ENCODE results near the gene STXBP2. TPM values are rescaled to one million over a fixed set of nuclear protein-coding genes. Genes with fewer than 3 reads are reported as not detected.

STXBP2 gene
- total RNA-seq, 2 donors from 2014 or later = 119 to 126 TPM

GRCh38 chr19:7655581-7655980 is 18.7 kb downstream of the STXBP2 start:
- Histone ChIP-seq H3K27me3 (ENCODE audit: control insufficient read depth, insufficient read depth, low read length, poor library complexity, severe bottlenecking) (peaks cover 9% of the 10 kb centered on the region), H3K4me3 (ENCODE audit: low read length) (no peak overlapping the region), H3K9ac (ENCODE audit: extremely low read depth, low read length, poor library complexity, severe bottlenecking) (no peak overlapping the region), H3K4me1 (ENCODE audit: control insufficient read depth, insufficient read depth, low read length) (no peaks in the 10 kb centered on the region), H3K27ac (ENCODE audit: low read depth, low read length) (no peak overlapping the region), H3K36me3 (ENCODE audit: control insufficient read depth, insufficient read depth, low read length) (no peaks in the 10 kb centered on the region), H3K9me3 (ENCODE audit: control insufficient read depth, low read length) (no peaks in the 10 kb centered on the region)
- H3K27me3 Mint-ChIP-seq (ENCODE audit: insufficient read depth) = peaks cover 61% of the 10 kb centered on the region
- H3K9me3 Mint-ChIP-seq = no peaks in the 10 kb centered on the region
- H3K36me3 Mint-ChIP-seq (ENCODE audit: low read depth) = no peaks in the 10 kb centered on the region
- 66 to 81% methylated on average over 5 to 8 of the region's 8 CpGs for whole genome bisulfite sequencing, 2 experiments (ENCODE audit: insufficient coverage in 1 of 2, insufficient read length in 1 of 2)
- H3K4me1 Mint-ChIP-seq = no peaks in the 10 kb centered on the region
- H3K4me3 Mint-ChIP-seq = no peak overlapping the region
- no peak for DNase-seq
- H3K27ac Mint-ChIP-seq = no peak overlapping the region
- no peak for TF ChIP-seq CTCF (conservative IDR thresholded peaks at IDR 0.05)

- H3K27ac Mint-ChIP-seq = no peak overlapping the region
- H3K27me3 Mint-ChIP-seq (ENCODE audit: insufficient read depth) = peaks cover 51% of the 10 kb centered on the region
- no peaks in the 10 kb centered on the region for H3K4me1 ChIP-seq (ENCODE audit: control insufficient read depth, insufficient read depth, low read length)
- DNase-seq = no peak
- no peak overlapping the region for H3K27ac ChIP-seq (ENCODE audit: low read depth, low read length)
- H3K27me3 ChIP-seq (ENCODE audit: control insufficient read depth, insufficient read depth, low read length, poor library complexity, severe bottlenecking) = peaks cover 12% of the 10 kb centered on the region
- no peak overlapping the region for H3K4me3 Mint-ChIP-seq
- no peaks in the 10 kb centered on the region for H3K9me3 Mint-ChIP-seq
- WGBS, 2 experiments (ENCODE audit: insufficient coverage in 1 of 2, insufficient read length in 1 of 2) = 55 to 74% methylated on average over 6 to 14 of the region's 14 CpGs
- no peak overlapping the region for H3K9ac ChIP-seq (ENCODE audit: extremely low read depth, low read length, poor library complexity, severe bottlenecking)
- H3K36me3 Mint-ChIP-seq (ENCODE audit: low read depth) = no peaks in the 10 kb centered on the region
- TF ChIP-seq CTCF (conservative IDR thresholded peaks at IDR 0.05) = no peak
- H3K9me3 ChIP-seq (ENCODE audit: control insufficient read depth, low read length) = no peaks in the 10 kb centered on the region
- no peaks in the 10 kb centered on the region for H3K36me3 ChIP-seq (ENCODE audit: control insufficient read depth, insufficient read depth, low read length)
- no peak overlapping the region for H3K4me3 ChIP-seq (ENCODE audit: low read length)
- H3K4me1 Mint-ChIP-seq = no peaks in the 10 kb centered on the region
Observed at GRCh38 chr19:7657131-7657751, 20.3 kb downstream of the STXBP2 start.

GRCh38 chr19:7658219-7658686 is 21.3 kb downstream of the STXBP2 start:
- no peak for DNase-seq
- Histone ChIP-seq H3K27me3 (ENCODE audit: control insufficient read depth, insufficient read depth, low read length, poor library complexity, severe bottlenecking) (peaks cover 12% of the 10 kb centered on the region), H3K4me3 (ENCODE audit: low read length) (no peak overlapping the region), H3K27ac (ENCODE audit: low read depth, low read length) (no peak overlapping the region), H3K36me3 (ENCODE audit: control insufficient read depth, insufficient read depth, low read length) (no peaks in the 10 kb centered on the region), H3K9ac (ENCODE audit: extremely low read depth, low read length, poor library complexity, severe bottlenecking) (no peak overlapping the region), H3K9me3 (ENCODE audit: control insufficient read depth, low read length) (no peaks in the 10 kb centered on the region), H3K4me1 (ENCODE audit: control insufficient read depth, insufficient read depth, low read length) (no peaks in the 10 kb centered on the region)
- Mint-ChIP-seq H3K4me1 (no peaks in the 10 kb centered on the region), H3K36me3 (ENCODE audit: low read depth) (no peaks in the 10 kb centered on the region), H3K27me3 (ENCODE audit: insufficient read depth) (peaks cover 45% of the 10 kb centered on the region), H3K9me3 (no peaks in the 10 kb centered on the region), H3K4me3 (no peak overlapping the region), H3K27ac (no peak overlapping the region)
- WGBS, 2 experiments (ENCODE audit: insufficient coverage in 1 of 2, insufficient read length in 1 of 2) = 75% methylated on average over 3 to 9 of the region's 9 CpGs
- no peak for TF ChIP-seq CTCF (conservative IDR thresholded peaks at IDR 0.05)
